Measurements from ENCODE around the gene SLC35G3. TPM values are rescaled to one million over a fixed set of nuclear protein-coding genes. Genes with fewer than 3 reads are reported as not detected.

Gene SLC35G3
- total RNA-seq (2022; extraction: Qiagen RNA extraction; ENCODE audit: low read depth) = not detected in 5 replicates

GRCh38 chr17:35194001-35194400 lies at the start of gene SLC35G3:
SLC35G3 (minus strand) TSS chr17:35194393; CDS start chr17:35194307, 86 bp downstream.

DNA sequence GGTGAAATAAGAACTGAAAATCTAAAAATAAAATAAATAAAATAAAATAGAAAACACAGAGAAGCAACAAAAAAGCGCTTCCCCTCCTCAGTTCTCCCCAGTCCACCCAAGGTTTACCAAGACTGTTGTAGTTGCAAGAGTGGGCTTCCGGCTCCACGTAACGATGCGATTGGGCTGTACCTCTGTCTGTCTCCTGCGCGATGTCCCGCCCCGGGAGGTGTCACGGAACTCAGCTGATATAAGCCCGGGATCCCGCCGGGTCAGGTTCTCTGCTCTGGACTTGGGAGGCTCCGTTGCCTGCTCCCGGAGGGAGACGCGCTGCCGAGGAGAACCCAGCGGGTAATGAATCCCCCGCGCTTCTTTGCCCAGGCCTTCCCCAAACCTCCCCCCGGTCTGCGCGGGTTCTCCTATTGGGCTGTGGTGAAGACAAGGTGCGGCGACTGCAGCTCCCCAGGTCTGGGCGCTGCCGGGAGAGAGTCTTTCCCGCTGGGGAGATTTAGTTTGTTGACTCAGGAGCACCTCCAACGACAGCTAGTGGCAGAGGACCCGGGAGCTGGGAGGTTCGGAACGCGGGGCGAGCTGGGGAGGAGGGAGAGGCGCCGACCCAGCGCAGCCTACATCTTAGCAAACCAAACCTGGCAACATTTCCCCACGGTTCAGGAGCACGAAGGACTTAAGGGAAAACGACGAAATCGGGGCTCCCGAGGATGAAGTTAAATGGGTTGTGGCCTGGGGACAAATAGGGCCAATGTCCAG lies 48.8 kb upstream of the SLC35G3 start, which contains the start of gene SLFN5:
SLFN5 (plus strand) TSS at position 268 of the 756 bp plus-strand sequence. CDS start 15,619 bp downstream, outside the sequence.

DNA sequence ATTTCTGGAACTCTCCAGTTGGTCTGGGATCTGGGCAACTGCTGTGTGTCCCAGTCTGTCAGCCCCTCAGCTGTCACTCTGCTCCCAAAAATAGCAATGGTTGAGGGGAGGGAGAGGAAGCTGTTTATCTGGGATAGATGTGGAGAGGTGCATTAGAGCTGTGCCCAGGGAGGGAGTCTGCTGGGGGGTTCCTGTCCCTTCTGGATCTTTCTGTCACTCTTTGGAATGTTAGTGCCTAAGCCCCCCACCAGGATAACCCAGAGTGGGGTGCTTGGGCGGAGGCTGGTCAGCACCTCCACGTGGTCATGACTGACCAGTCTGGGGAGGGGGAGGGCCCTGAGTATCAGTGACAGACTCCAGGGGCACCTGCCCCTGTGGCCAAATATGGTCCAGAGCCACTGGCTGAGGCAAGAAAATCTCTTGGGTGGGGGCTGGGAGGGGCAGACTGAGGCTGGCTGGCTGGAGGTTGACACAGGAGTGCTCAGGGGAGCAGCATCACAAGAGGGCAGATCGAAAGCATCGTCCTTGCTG lies 46.8 kb downstream of the SLC35G3 start, which contains the start of gene UNC45B:
UNC45B (plus strand) TSS at position 443 of the 531 bp plus-strand sequence. CDS start 447 bp downstream, outside the sequence.

Other genes starting within 250 kb of the SLC35G3 start
- gene CCT6B, start 232.9 kb downstream of the SLC35G3 start, total RNA-seq (2022; extraction: Qiagen RNA extraction; ENCODE audit: low read depth) = 0.37 to 2.4 TPM (median 1.8 TPM) in 5 replicates
- gene ZNF830, start 232.9 kb downstream of the SLC35G3 start, total RNA-seq (2022; extraction: Qiagen RNA extraction; ENCODE audit: low read depth) = 13.1 to 18.7 TPM (median 14.6 TPM) in 5 replicates
- gene LIG3, start 213.9 kb downstream of the SLC35G3 start, total RNA-seq (2022; extraction: Qiagen RNA extraction; ENCODE audit: low read depth) = 16.4 to 21.7 TPM (median 18.2 TPM) in 5 replicates
- 47.5 to 55.5 TPM (median 51.1 TPM) in 5 replicates for gene RFFL, start 130.7 kb downstream of the SLC35G3 start, total RNA-seq (2022; extraction: Qiagen RNA extraction; ENCODE audit: low read depth)
- gene RAD51D, start 74.5 kb downstream of the SLC35G3 start, total RNA-seq (2022; extraction: Qiagen RNA extraction; ENCODE audit: low read depth) = 19.8 to 28.7 TPM (median 26.7 TPM) in 5 replicates
- gene FNDC8, start 72.8 kb downstream of the SLC35G3 start, total RNA-seq (2022; extraction: Qiagen RNA extraction; ENCODE audit: low read depth) = 0.07 TPM in 1 of 5 replicates, not detected in the others
- 28.5 to 40.5 TPM (median 37.8 TPM) in 5 replicates for gene NLE1, start 52.1 kb downstream of the SLC35G3 start, total RNA-seq (2022; extraction: Qiagen RNA extraction; ENCODE audit: low read depth)
- gene UNC45B, start 46.6 kb downstream of the SLC35G3 start, total RNA-seq (2022; extraction: Qiagen RNA extraction; ENCODE audit: low read depth) = not detected in 5 replicates
- gene SLFN5, start 48.7 kb upstream of the SLC35G3 start, total RNA-seq (2022; extraction: Qiagen RNA extraction; ENCODE audit: low read depth) = 2.0 to 3.3 TPM (median 2.8 TPM) in 5 replicates
- 4.9 to 7.3 TPM (median 5.3 TPM) in 5 replicates for gene SLFN11, start 179.2 kb upstream of the SLC35G3 start, total RNA-seq (2022; extraction: Qiagen RNA extraction; ENCODE audit: low read depth)
- gene SLFN12, start 238.1 kb upstream of the SLC35G3 start, total RNA-seq (2022; extraction: Qiagen RNA extraction; ENCODE audit: low read depth) = 0.06 to 0.12 TPM in 2 of 5 replicates, not detected in the others

All from A549 treated with RU486 at 1 μM for 4 hours (cell line).